ENCODE data around the gene RALGPS1. TPM values are rescaled to one million over a fixed set of nuclear protein-coding genes. Genes with fewer than 3 reads are reported as not detected.

Gene RALGPS1
- total and polyA plus RNA-seq, 10 donors, result 2.5 to 27.3 (median 14.1) TPM

- no peaks in the 10 kb centered on the region for H3K27me3 ChIP-seq (replicated peaks in 1 of 7)
- peaks cover 0 to 18% (median 4%) of the 10 kb centered on the region in 6 donors for H3K4me1 ChIP-seq
- TF ChIP-seq POLR2AphosphoS5 (IDR thresholded peaks at IDR 0.05), result no peak
- no peak for TF ChIP-seq CTCF (IDR thresholded peaks at IDR 0.05 in 8 of 11, conservative IDR thresholded peaks at IDR 0.05 in 3 of 11)
- TF ChIP-seq POLR2A (IDR thresholded peaks at IDR 0.05), result no peak
- H3K27ac ChIP-seq, result no peak overlapping the region
- no peaks in the 10 kb centered on the region for H3K9me3 ChIP-seq
- intact Hi-C loops (cut with DNase I; ENCODE audit: low total_unique reads), result no loop called here
- H3K36me3 ChIP-seq, result no peaks in the 10 kb centered on the region
- 90 to 99% (median 95%) methylated on average over 2 of the region's 2 CpGs for WGBS, 5 donors
- DNase-seq, result no peak
- no peak overlapping the region for H3K4me3 ChIP-seq
These were observed 104.4 kb downstream of the RALGPS1 start for GRCh38 chr9:127018935-127019334.

GRCh38 chr9:127020036-127020801 lies 105.6 kb downstream of the RALGPS1 start:
- no peak overlapping the region for H3K27ac ChIP-seq
- intact Hi-C loops (cut with DNase I; ENCODE audit: low total_unique reads), result no loop called here
- no peak for TF ChIP-seq POLR2AphosphoS5 (IDR thresholded peaks at IDR 0.05)
- TF ChIP-seq CTCF (IDR thresholded peaks at IDR 0.05 in 8 of 11, conservative IDR thresholded peaks at IDR 0.05 in 3 of 11), result no peak
- TF ChIP-seq POLR2A (IDR thresholded peaks at IDR 0.05), result no peak
- H3K9me3 ChIP-seq, result no peaks in the 10 kb centered on the region
- DNase-seq, result no peak
- WGBS, 5 donors, result 72 to 83% (median 82%) methylated on average over 4 of the region's 4 CpGs
- H3K4me3 ChIP-seq, result no peak overlapping the region
- no peaks in the 10 kb centered on the region for H3K36me3 ChIP-seq
- H3K27me3 ChIP-seq (replicated peaks in 1 of 7), result no peaks in the 10 kb centered on the region
- H3K4me1 ChIP-seq, result peaks cover 0 to 18% (median 4%) of the 10 kb centered on the region in 6 donors

- intact Hi-C loops (cut with DNase I; ENCODE audit: low total_unique reads), result no loop called here
- TF ChIP-seq CTCF (IDR thresholded peaks at IDR 0.05 in 8 of 11, conservative IDR thresholded peaks at IDR 0.05 in 3 of 11) (no peak), POLR2AphosphoS5 (IDR thresholded peaks at IDR 0.05) (no peak), POLR2A (IDR thresholded peaks at IDR 0.05) (no peak)
- no peaks in the 10 kb centered on the region for H3K9me3 ChIP-seq
- H3K4me1 ChIP-seq, result peaks cover 0 to 18% (median 4%) of the 10 kb centered on the region in 6 donors
- no peak overlapping the region for H3K4me3 ChIP-seq
- H3K27me3 ChIP-seq (replicated peaks in 1 of 7), result no peaks in the 10 kb centered on the region
- no peaks in the 10 kb centered on the region for H3K36me3 ChIP-seq
- no peak for DNase-seq
- H3K27ac ChIP-seq, result no peak overlapping the region
These were observed 106.2 kb downstream of the RALGPS1 start for GRCh38 chr9:127020802-127021078.

- no peak overlapping the region for H3K4me3 ChIP-seq
- WGBS, 5 donors, result 69 to 90% (median 81%) methylated on average over 10 of the region's 10 CpGs
- H3K4me1 ChIP-seq, result peaks cover 0 to 18% (median 4%) of the 10 kb centered on the region in 6 donors
- no peak for TF ChIP-seq CTCF (IDR thresholded peaks at IDR 0.05 in 8 of 11, conservative IDR thresholded peaks at IDR 0.05 in 3 of 11)
- peak in 2 of 3 donors; percentile 42 to 63 for TF ChIP-seq POLR2AphosphoS5 (IDR thresholded peaks at IDR 0.05)
- TF ChIP-seq POLR2A (IDR thresholded peaks at IDR 0.05), result no peak
- no peak for DNase-seq
- H3K27me3 ChIP-seq (replicated peaks in 1 of 7), result no peaks in the 10 kb centered on the region
- peak overlapping the region in 5 of 8 donors; percentile 5 to 61 (median 37) for H3K27ac ChIP-seq
- no peaks in the 10 kb centered on the region for H3K36me3 ChIP-seq
- intact Hi-C loops (cut with DNase I; ENCODE audit: low total_unique reads), result no loop called here
- no peaks in the 10 kb centered on the region for H3K9me3 ChIP-seq
These were observed 107.2 kb downstream of the RALGPS1 start for GRCh38 chr9:127021664-127022363.
